Measurements from ENCODE around the gene ZFP82.

ZFP82 gene

GRCh38 chr19:36371886-36372285 is 46.6 kb downstream of the ZFP82 start:
- no peak for DNase-seq (ENCODE audit: low read depth)

DNA sequence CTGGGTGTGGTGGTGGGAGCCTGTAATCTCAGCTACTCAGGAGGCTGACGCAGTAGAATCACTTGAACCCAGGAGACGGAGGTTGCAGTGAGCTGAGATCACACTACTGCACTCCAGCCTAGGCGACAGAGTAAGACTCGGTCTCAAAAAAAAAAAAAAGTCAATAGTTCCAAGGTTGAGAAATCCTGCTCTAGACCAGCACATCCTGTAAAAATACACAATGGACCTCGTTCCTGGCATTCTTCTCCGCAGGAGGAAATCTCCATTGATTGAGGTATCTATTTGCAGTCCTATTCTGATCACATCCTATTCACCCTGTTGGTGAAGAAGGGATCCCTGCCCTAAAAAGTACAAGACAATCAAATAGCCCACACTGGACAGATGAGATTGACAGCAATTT is 54.6 kb downstream of the ZFP82 start:
- no peak for DNase-seq (ENCODE audit: low read depth)
